WERI-Rb-1 (cell line): ENCODE results near the gene MTX3.

ENCODE experiments used
- DNase-seq: peaks from one replicate; pipeline ENCODE4 v3.0.0-alpha.2; 2020
- H3K27ac ChIP-seq: fragments of 250-450 bp; sonication (Bioruptor Pico); 2 replicates; pipeline ENCODE4 v1.5.1; 2020; ENCODE audit warnings: mild to moderate bottlenecking, moderate library complexity
- H3K27me3 ChIP-seq: fragments of 250-450 bp; sonication (Bioruptor Pico); 2 replicates; pipeline ENCODE4 v1.5.1; 2021; ENCODE audit warnings: mild to moderate bottlenecking, low read depth, moderate library complexity; ENCODE audit not compliant: insufficient read depth, severe bottlenecking
- H3K36me3 ChIP-seq: fragments of 250-450 bp; sonication (Bioruptor Pico); 2 replicates; pipeline ENCODE4 v1.5.1; 2020; ENCODE audit warnings: mild to moderate bottlenecking, moderate library complexity
- H3K4me3 ChIP-seq: 2 replicates; pipeline ENCODE4 v1.5.1; 2011; ENCODE audit warnings: low read depth, mild to moderate bottlenecking, control low read depth, low read length
- H3K9me3 ChIP-seq: fragments of 250-450 bp; sonication (Bioruptor Pico); 2 replicates; pipeline ENCODE4 v1.5.1; 2021; ENCODE audit warnings: mild to moderate bottlenecking, moderate library complexity; ENCODE audit not compliant: severe bottlenecking
- CTCF ChIP-seq: IDR thresholded peaks from 2 replicates; pipeline ENCODE4 v1.5.1; 2011; ENCODE audit warnings: low read depth, mild to moderate bottlenecking, control low read depth, inconsistent platforms, low read length

Gene MTX3

GRCh38 chr5:79961716-79962574 is 29.1 kb downstream of the MTX3 start:
- TF ChIP-seq CTCF: no peak
- Histone ChIP-seq H3K36me3 (no peaks in the 10 kb centered on the region), H3K9me3 (no peaks in the 10 kb centered on the region), H3K27me3 (no peaks in the 10 kb centered on the region), H3K4me3 (no peak overlapping the region), H3K27ac (peak overlapping the region; percentile 32)
- DNase-seq: no peak

DNA sequence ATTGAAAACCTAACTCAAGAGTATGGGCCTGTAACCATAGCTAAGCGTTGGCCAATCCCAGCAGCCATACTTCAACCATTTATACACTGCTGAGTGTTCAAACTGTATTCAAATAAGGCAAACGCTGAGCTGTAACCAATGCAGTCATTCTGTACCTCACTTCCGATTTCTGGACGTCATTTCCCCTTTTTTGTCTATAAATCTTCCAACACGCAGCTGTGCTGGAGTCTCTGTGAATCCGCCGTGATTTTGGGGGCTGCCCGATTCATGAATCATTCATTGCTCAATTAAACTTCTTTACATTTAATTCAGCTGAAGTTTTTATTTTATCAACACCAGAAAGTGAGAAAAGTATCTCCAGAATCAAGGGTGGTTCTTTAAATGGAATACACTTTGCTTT is 31.7 kb downstream of the MTX3 start:
- H3K27ac ChIP-seq: no peak overlapping the region
- no peak overlapping the region for H3K4me3 ChIP-seq
- H3K9me3 ChIP-seq: no peaks in the 10 kb centered on the region
- H3K36me3 ChIP-seq: no peaks in the 10 kb centered on the region
- TF ChIP-seq CTCF: no peak
- no peak for DNase-seq
- H3K27me3 ChIP-seq: no peaks in the 10 kb centered on the region

- Histone ChIP-seq H3K27ac (peak overlapping the region; percentile 88), H3K9me3 (no peaks in the 10 kb centered on the region), H3K36me3 (no peaks in the 10 kb centered on the region), H3K27me3 (no peaks in the 10 kb centered on the region), H3K4me3 (peak overlapping the region; percentile 21; the same call in 1 of the 2 replicates)
- TF ChIP-seq CTCF: no peak
- peak; percentile 86 for DNase-seq
Measured at GRCh38 chr5:79955941-79956670, 35.0 kb downstream of the MTX3 start.

GRCh38 chr5:79955356-79955895 is 35.6 kb downstream of the MTX3 start:
- H3K27ac ChIP-seq: peak overlapping the region; percentile 88
- DNase-seq: peak; percentile 60

DNA sequence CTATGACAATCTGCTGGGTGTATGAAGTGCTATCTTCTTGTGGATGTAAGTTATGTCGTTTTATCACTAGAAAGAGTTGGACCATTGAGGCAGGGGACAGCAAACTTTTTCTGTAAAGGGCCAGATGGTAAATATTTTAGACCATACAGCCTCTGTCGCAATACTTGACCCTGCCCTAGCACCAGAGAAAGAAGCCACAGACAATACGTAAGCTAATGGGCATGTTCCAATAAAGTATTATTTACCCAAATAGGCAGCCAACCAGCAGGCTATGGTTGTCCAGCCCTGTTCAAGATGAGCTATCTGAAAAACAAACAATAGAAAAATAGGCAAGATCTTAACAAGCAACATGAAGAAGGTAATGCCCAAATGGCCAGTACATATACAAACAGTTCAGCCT is 36.4 kb downstream of the MTX3 start:
- TF ChIP-seq CTCF: no peak

More at GRCh38 chr5:79955356-79955895, 35.6 kb downstream of the MTX3 start:
- Histone ChIP-seq H3K36me3 (no peaks in the 10 kb centered on the region), H3K9me3 (no peaks in the 10 kb centered on the region), H3K27me3 (no peaks in the 10 kb centered on the region), H3K4me3 (peak overlapping the region; percentile 21)
- no peak for TF ChIP-seq CTCF

More for the DNA sequence above, 36.4 kb downstream of the MTX3 start:
- peak overlapping the region; percentile 88 for H3K27ac ChIP-seq
- H3K4me3 ChIP-seq: no peak overlapping the region
- H3K27me3 ChIP-seq: no peaks in the 10 kb centered on the region
- no peaks in the 10 kb centered on the region for H3K9me3 ChIP-seq
- DNase-seq: no peak
- H3K36me3 ChIP-seq: no peaks in the 10 kb centered on the region
